ENCODE data around the gene RELN.

RELN gene

GRCh38 chr7:103958284-103958818 lies 31.1 kb downstream of the RELN start:
- Histone ChIP-seq H3K18ac (ENCODE audit: low read length) (no peak overlapping the region), H4K91ac (ENCODE audit: low read depth, low read length) (no peak overlapping the region), H3K36me3 (ENCODE audit: control insufficient read depth in 1 of 2, insufficient read depth in 2 of 2, low read length in 2 of 2) (no peaks in the 10 kb centered on the region), H3K9ac (ENCODE audit: low read length) (no peak overlapping the region), H3K4me3 (ENCODE audit: low read depth, low read length) (no peak overlapping the region), H3K79me1 (ENCODE audit: low read length) (no peaks in the 10 kb centered on the region), H3K79me2 (ENCODE audit: control insufficient read depth, insufficient read depth, low read length, poor library complexity) (no peaks in the 10 kb centered on the region), H3K27ac (ENCODE audit: low read depth, low read length) (no peak overlapping the region), H2AFZ (ENCODE audit: insufficient read depth, low read length, poor library complexity) (no peak overlapping the region), H3K27me3 (ENCODE audit: insufficient read depth, low read length) (no peaks in the 10 kb centered on the region), H2BK5ac (ENCODE audit: low read depth, low read length, poor library complexity) (no peak overlapping the region), H3K4ac (ENCODE audit: low read depth, low read length) (no peak overlapping the region), H2BK12ac (ENCODE audit: low read length) (no peak overlapping the region), H4K12ac (ENCODE audit: low read depth, low read length) (no peak overlapping the region), H2AK5ac (ENCODE audit: low read length) (no peak overlapping the region), H3K9me3 (ENCODE audit: insufficient read depth, low read depth, low read length) (peaks cover 2% of the 10 kb centered on the region), H2BK120ac (ENCODE audit: insufficient read depth, low read length, poor library complexity) (no peak overlapping the region), H4K8ac (ENCODE audit: low read depth, low read length) (no peak overlapping the region), H3K4me2 (ENCODE audit: low read length) (no peak overlapping the region), H3K23ac (ENCODE audit: low read length) (no peak overlapping the region), H3K4me1 (ENCODE audit: control insufficient read depth in 1 of 2, insufficient read depth in 2 of 2, low read length in 2 of 2) (no peaks in the 10 kb centered on the region), H3K14ac (ENCODE audit: low read length) (no peak overlapping the region)
- no peak for DNase-seq
- no CpG with 5 or more reads among the region's 1 CpG for WGBS (ENCODE audit: extremely low coverage, insufficient coverage, insufficient read length)

GRCh38 chr7:103955985-103956384 lies 33.5 kb downstream of the RELN start:
- H3K14ac ChIP-seq (ENCODE audit: low read length): no peak overlapping the region
- no peak overlapping the region for H3K4me3 ChIP-seq (ENCODE audit: low read depth, low read length)
- H3K23ac ChIP-seq (ENCODE audit: low read length): no peak overlapping the region
- no peak overlapping the region for H3K4ac ChIP-seq (ENCODE audit: low read depth, low read length)
- no peaks in the 10 kb centered on the region for H3K4me1 ChIP-seq (ENCODE audit: control insufficient read depth in 1 of 2, insufficient read depth in 2 of 2, low read length in 2 of 2)
- H3K18ac ChIP-seq (ENCODE audit: low read length): no peak overlapping the region
- no CpG with 5 or more reads among the region's 2 CpGs for WGBS (ENCODE audit: extremely low coverage, insufficient coverage, insufficient read length)
- no peak overlapping the region for H2BK5ac ChIP-seq (ENCODE audit: low read depth, low read length, poor library complexity)
- no peak overlapping the region for H2BK12ac ChIP-seq (ENCODE audit: low read length)
- no peak overlapping the region for H4K91ac ChIP-seq (ENCODE audit: low read depth, low read length)
- H2AFZ ChIP-seq (ENCODE audit: insufficient read depth, low read length, poor library complexity): no peak overlapping the region
- no peak overlapping the region for H4K12ac ChIP-seq (ENCODE audit: low read depth, low read length)
- H4K8ac ChIP-seq (ENCODE audit: low read depth, low read length): no peak overlapping the region
- no peaks in the 10 kb centered on the region for H3K79me2 ChIP-seq (ENCODE audit: control insufficient read depth, insufficient read depth, low read length, poor library complexity)
- no peak overlapping the region for H2BK120ac ChIP-seq (ENCODE audit: insufficient read depth, low read length, poor library complexity)
- H3K9ac ChIP-seq (ENCODE audit: low read length): no peak overlapping the region
- H3K4me2 ChIP-seq (ENCODE audit: low read length): no peak overlapping the region
- H3K9me3 ChIP-seq (ENCODE audit: insufficient read depth, low read depth, low read length): peaks cover 2% of the 10 kb centered on the region
- H2AK5ac ChIP-seq (ENCODE audit: low read length): no peak overlapping the region
- H3K36me3 ChIP-seq (ENCODE audit: control insufficient read depth in 1 of 2, insufficient read depth in 2 of 2, low read length in 2 of 2): no peaks in the 10 kb centered on the region
- H3K27ac ChIP-seq (ENCODE audit: low read depth, low read length): no peak overlapping the region
- DNase-seq: no peak
- H3K27me3 ChIP-seq (ENCODE audit: insufficient read depth, low read length): no peaks in the 10 kb centered on the region
- no peaks in the 10 kb centered on the region for H3K79me1 ChIP-seq (ENCODE audit: low read length)

- Histone ChIP-seq H3K4me2 (ENCODE audit: low read length) (no peak overlapping the region), H4K8ac (ENCODE audit: low read depth, low read length) (no peak overlapping the region), H3K18ac (ENCODE audit: low read length) (no peak overlapping the region), H4K91ac (ENCODE audit: low read depth, low read length) (no peak overlapping the region), H3K4me3 (ENCODE audit: low read depth, low read length) (no peak overlapping the region), H3K79me1 (ENCODE audit: low read length) (no peaks in the 10 kb centered on the region), H3K23ac (ENCODE audit: low read length) (no peak overlapping the region), H2AK5ac (ENCODE audit: low read length) (no peak overlapping the region), H2BK12ac (ENCODE audit: low read length) (no peak overlapping the region), H3K36me3 (ENCODE audit: control insufficient read depth in 1 of 2, insufficient read depth in 2 of 2, low read length in 2 of 2) (no peaks in the 10 kb centered on the region), H3K9ac (ENCODE audit: low read length) (no peak overlapping the region), H3K27me3 (ENCODE audit: insufficient read depth, low read length) (no peaks in the 10 kb centered on the region), H2AFZ (ENCODE audit: insufficient read depth, low read length, poor library complexity) (no peak overlapping the region), H2BK120ac (ENCODE audit: insufficient read depth, low read length, poor library complexity) (no peak overlapping the region), H3K14ac (ENCODE audit: low read length) (no peak overlapping the region), H3K79me2 (ENCODE audit: control insufficient read depth, insufficient read depth, low read length, poor library complexity) (no peaks in the 10 kb centered on the region), H3K4me1 (ENCODE audit: control insufficient read depth in 1 of 2, insufficient read depth in 2 of 2, low read length in 2 of 2) (no peaks in the 10 kb centered on the region), H3K9me3 (ENCODE audit: insufficient read depth, low read depth, low read length) (peaks cover under 1% of the 10 kb centered on the region), H3K4ac (ENCODE audit: low read depth, low read length) (no peak overlapping the region), H4K12ac (ENCODE audit: low read depth, low read length) (no peak overlapping the region), H2BK5ac (ENCODE audit: low read depth, low read length, poor library complexity) (no peak overlapping the region), H3K27ac (ENCODE audit: low read depth, low read length) (no peak overlapping the region)
- DNase-seq: no peak
- WGBS (ENCODE audit: extremely low coverage, insufficient coverage, insufficient read length): no CpG with 5 or more reads among the region's 1 CpG
Observed at GRCh38 chr7:103952408-103952807, 37.0 kb downstream of the RELN start.

GRCh38 chr7:103951311-103951710 lies 38.1 kb downstream of the RELN start:
- H3K36me3 ChIP-seq (ENCODE audit: control insufficient read depth in 1 of 2, insufficient read depth in 2 of 2, low read length in 2 of 2): no peaks in the 10 kb centered on the region
- H3K4me3 ChIP-seq (ENCODE audit: low read depth, low read length): no peak overlapping the region
- no peak overlapping the region for H3K9ac ChIP-seq (ENCODE audit: low read length)
- H2AK5ac ChIP-seq (ENCODE audit: low read length): no peak overlapping the region
- no peak overlapping the region for H2BK12ac ChIP-seq (ENCODE audit: low read length)
- no peaks in the 10 kb centered on the region for H3K79me1 ChIP-seq (ENCODE audit: low read length)
- DNase-seq: no peak
- no peaks in the 10 kb centered on the region for H3K79me2 ChIP-seq (ENCODE audit: control insufficient read depth, insufficient read depth, low read length, poor library complexity)
- H3K4me1 ChIP-seq (ENCODE audit: control insufficient read depth in 1 of 2, insufficient read depth in 2 of 2, low read length in 2 of 2): no peaks in the 10 kb centered on the region
- H2AFZ ChIP-seq (ENCODE audit: insufficient read depth, low read length, poor library complexity): no peak overlapping the region
- no peak overlapping the region for H2BK5ac ChIP-seq (ENCODE audit: low read depth, low read length, poor library complexity)
- no peak overlapping the region for H4K12ac ChIP-seq (ENCODE audit: low read depth, low read length)
- H3K14ac ChIP-seq (ENCODE audit: low read length): no peak overlapping the region
- no peak overlapping the region for H2BK120ac ChIP-seq (ENCODE audit: insufficient read depth, low read length, poor library complexity)
- H3K27ac ChIP-seq (ENCODE audit: low read depth, low read length): no peak overlapping the region
- H3K4me2 ChIP-seq (ENCODE audit: low read length): no peak overlapping the region
- no peak overlapping the region for H3K18ac ChIP-seq (ENCODE audit: low read length)
- H3K23ac ChIP-seq (ENCODE audit: low read length): no peak overlapping the region
- H4K8ac ChIP-seq (ENCODE audit: low read depth, low read length): no peak overlapping the region
- no peak overlapping the region for H3K4ac ChIP-seq (ENCODE audit: low read depth, low read length)
- H3K27me3 ChIP-seq (ENCODE audit: insufficient read depth, low read length): no peaks in the 10 kb centered on the region
- no CpG with 5 or more reads among the region's 2 CpGs for WGBS (ENCODE audit: extremely low coverage, insufficient coverage, insufficient read length)
- H3K9me3 ChIP-seq (ENCODE audit: insufficient read depth, low read depth, low read length): no peaks in the 10 kb centered on the region
- H4K91ac ChIP-seq (ENCODE audit: low read depth, low read length): no peak overlapping the region
